PC-9 (cell line): ENCODE data around the gene SLC25A21.

Source experiments
- CTCF ChIP-seq: fragments of 200-600 bp; sonication (generic); conservative IDR thresholded peaks from 2 replicates; pipeline ENCODE4 v1.6.1; 2017; ENCODE audit warnings: mixed run types, antibody characterized with exemption, mild to moderate bottlenecking, moderate library complexity
- EZH2 ChIP-seq: fragments of 200-600 bp; sonication (generic); IDR thresholded peaks from 2 replicates; pipeline ENCODE4 v1.8.0; 2017; ENCODE audit warnings: antibody characterized with exemption, low read depth

GRCh38 chr14:36665887-36666415, 506.5 kb downstream of the SLC25A21 start:
- no peak for TF ChIP-seq CTCF
- no peak for TF ChIP-seq EZH2
